Mammary epithelial cell (primary cell): Measurements from ENCODE around the gene FGD6.

Experiments
- CTCF ChIP-seq, 2 donors: IDR thresholded peaks in 1 of 2; conservative IDR thresholded peaks in 1 of 2; 2 replicates each; pipeline ENCODE4 v1.5.1; 2011 to 2012; ENCODE audit warnings: inconsistent platforms in 2 of 2, low read length in 2 of 2, mild to moderate bottlenecking in 2 of 2, control low read depth in 1 of 2, low read depth in 1 of 2; ENCODE audit not compliant: insufficient read depth in 1 of 2; ENCODE audit errors: extremely low read depth in 1 of 2
- EZH2 ChIP-seq: IDR thresholded peaks from 2 replicates; pipeline ENCODE4 v1.6.1; 2012; ENCODE audit warnings: low read length, inconsistent platforms, borderline replicate concordance

GRCh38 chr12:95181103-95181502 lies 36.2 kb downstream of the FGD6 start:
- TF ChIP-seq CTCF (conservative IDR thresholded peaks at IDR 0.05 in 1 of 2, IDR thresholded peaks at IDR 0.05 in 1 of 2; ENCODE audit: extremely low read depth in 1 of 2, insufficient read depth in 1 of 2, low read depth in 1 of 2, low read length in 2 of 2): no peak
- no peak for TF ChIP-seq EZH2
